BE2C (cell line): ENCODE data around the gene SUGT1.
"Not testable (repeated sequence)": the region's sequence is repeated elsewhere in the genome, so short reads cannot be mapped to it uniquely, and the experiment has no call there.

Experiments
- DNase-seq: peaks from one replicate; pipeline ENCODE4 v3.0.0-alpha.2; 2020
- H3K27me3 ChIP-seq: fragments of 250-450 bp; sonication (Bioruptor Pico); 2 replicates; pipeline ENCODE4 v1.5.1; 2020; ENCODE audit warnings: mild to moderate bottlenecking
- H3K36me3 ChIP-seq: fragments of 250-450 bp; sonication (Bioruptor Pico); 2 replicates; pipeline ENCODE4 v1.5.1; 2020; ENCODE audit warnings: mild to moderate bottlenecking
- H3K4me1 ChIP-seq: fragments of 250-450 bp; sonication (Bioruptor Pico); 2 replicates; pipeline ENCODE4 v1.5.1; 2020
- H3K4me3 ChIP-seq: 2 replicates; pipeline ENCODE4 v1.5.1; 2011; ENCODE audit warnings: low read depth, low read length
- H3K9me3 ChIP-seq: fragments of 250-450 bp; sonication (Bioruptor Pico); 2 replicates; pipeline ENCODE4 v1.5.1; 2020
- CTCF ChIP-seq: IDR thresholded peaks from 2 replicates; pipeline ENCODE4 v1.5.1; 2012; ENCODE audit warnings: mild to moderate bottlenecking, low read depth, low read length

SUGT1 gene

GRCh38 chr13:52711286-52711685 lies 58.6 kb downstream of the SUGT1 start:
- no peaks in the 10 kb centered on the region for H3K4me1 ChIP-seq
- H3K36me3 ChIP-seq = no peaks in the 10 kb centered on the region
- peak; percentile 7; the same call in 1 of the 2 replicates for TF ChIP-seq CTCF
- H3K9me3 ChIP-seq = no peaks in the 10 kb centered on the region; the same call in 1 of the 2 replicates
- no peak overlapping the region for H3K4me3 ChIP-seq
- peaks cover 3% of the 10 kb centered on the region; the same call in 1 of the 2 replicates for H3K27me3 ChIP-seq
- no peak for DNase-seq

GRCh38 chr13:52712385-52712784 lies 59.7 kb downstream of the SUGT1 start:
- DNase-seq = no peak
- Histone ChIP-seq H3K4me3 (no peak overlapping the region), H3K36me3 (no peaks in the 10 kb centered on the region), H3K4me1 (no peaks in the 10 kb centered on the region), H3K27me3 (peaks cover 3% of the 10 kb centered on the region; the same call in 1 of the 2 replicates), H3K9me3 (no peaks in the 10 kb centered on the region; the same call in 1 of the 2 replicates)
- no peak for TF ChIP-seq CTCF

- no peaks in the 10 kb centered on the region for H3K4me1 ChIP-seq
- no peak for DNase-seq
- TF ChIP-seq CTCF = no peak
- H3K36me3 ChIP-seq = no peaks in the 10 kb centered on the region
- peaks cover under 1% of the 10 kb centered on the region; the same call in 1 of the 2 replicates for H3K27me3 ChIP-seq
- no peaks in the 10 kb centered on the region; the same call in 1 of the 2 replicates for H3K9me3 ChIP-seq
- H3K4me3 ChIP-seq = no peak overlapping the region
Measured at GRCh38 chr13:52713894-52714293, 61.3 kb downstream of the SUGT1 start.

GRCh38 chr13:52720904-52721303 lies 68.3 kb downstream of the SUGT1 start:
- H3K27me3 ChIP-seq, DNase-seq, H3K36me3 ChIP-seq, H3K4me3 ChIP-seq, H3K4me1 ChIP-seq, H3K9me3 ChIP-seq: not testable (repeated sequence)

GRCh38 chr13:52721356-52721755 lies 68.7 kb downstream of the SUGT1 start:
- H3K27me3 ChIP-seq, H3K9me3 ChIP-seq, H3K36me3 ChIP-seq, H3K4me1 ChIP-seq, DNase-seq, H3K4me3 ChIP-seq: not testable (repeated sequence)

GRCh38 chr13:52723181-52723580 lies 70.5 kb downstream of the SUGT1 start:
- TF ChIP-seq CTCF = no peak
- no peaks in the 10 kb centered on the region for H3K4me1 ChIP-seq
- no peak overlapping the region for H3K4me3 ChIP-seq
- H3K27me3 ChIP-seq = no peaks in the 10 kb centered on the region
- no peak for DNase-seq
- no peaks in the 10 kb centered on the region for H3K36me3 ChIP-seq
- no peaks in the 10 kb centered on the region for H3K9me3 ChIP-seq

GRCh38 chr13:52725302-52725701 lies 72.7 kb downstream of the SUGT1 start:
- DNase-seq = no peak
- Histone ChIP-seq H3K9me3 (no peaks in the 10 kb centered on the region), H3K4me1 (no peaks in the 10 kb centered on the region), H3K4me3 (no peak overlapping the region), H3K36me3 (no peaks in the 10 kb centered on the region), H3K27me3 (no peaks in the 10 kb centered on the region)
- no peak for TF ChIP-seq CTCF
